Ureter (tissue), 1 donor: ENCODE measurements around the gene TNFRSF21. TPM values are rescaled to one million over a fixed set of nuclear protein-coding genes. Genes with fewer than 3 reads are reported as not detected.
"Not testable (repeated sequence)": the region's sequence is repeated elsewhere in the genome, so short reads cannot be mapped to it uniquely, and the experiment has no call there.

Experiments
- DNase-seq: peaks from one replicate; pipeline ENCODE4 v3.0.0-alpha.2; 2020; ENCODE audit warnings: low spot score
- total RNA-seq: library from RNA; stranded (reverse); gene quantifications from one replicate; pipeline ENCODE4 v1.2.4, GENCODE V29; 2023
- donor health status: DM: yes; HTN: yes; CAD: no.

Gene TNFRSF21
- total RNA-seq, 1 donor from 2014 or later, result 267 TPM

- no peak for DNase-seq
Measured at GRCh38 chr6:47288267-47289090, 21.2 kb downstream of the TNFRSF21 start.

GRCh38 chr6:47286301-47286700 lies 23.4 kb downstream of the TNFRSF21 start:
- DNase-seq, result no peak

GRCh38 chr6:47283993-47284392 lies 25.7 kb downstream of the TNFRSF21 start:
- no peak for DNase-seq

- no peak for DNase-seq
Measured at GRCh38 chr6:47278545-47278944, 31.2 kb downstream of the TNFRSF21 start.

GRCh38 chr6:47277702-47278101 lies 32.0 kb downstream of the TNFRSF21 start:
- DNase-seq, result no peak

GRCh38 chr6:47276377-47276776 lies 33.3 kb downstream of the TNFRSF21 start:
- DNase-seq, result no peak

GRCh38 chr6:47275640-47276039 lies 34.1 kb downstream of the TNFRSF21 start:
- DNase-seq, result no peak

- not testable (repeated sequence) for DNase-seq
Measured at GRCh38 chr6:47275132-47275531, 34.6 kb downstream of the TNFRSF21 start.

- no peak for DNase-seq
Measured at GRCh38 chr6:47268572-47269187, 41.0 kb downstream of the TNFRSF21 start.

- no peak for DNase-seq
Measured at GRCh38 chr6:47267301-47267700, 42.4 kb downstream of the TNFRSF21 start.

GRCh38 chr6:47265971-47266370 lies 43.7 kb downstream of the TNFRSF21 start:
- DNase-seq, result no peak

- DNase-seq, result no peak
Measured at GRCh38 chr6:47264775-47265184, 44.9 kb downstream of the TNFRSF21 start.

- DNase-seq, result no peak
Measured at GRCh38 chr6:47263268-47263667, 46.4 kb downstream of the TNFRSF21 start.

GRCh38 chr6:47262231-47262630 lies 47.5 kb downstream of the TNFRSF21 start:
- no peak for DNase-seq

GRCh38 chr6:47261191-47261590 lies 48.5 kb downstream of the TNFRSF21 start:
- DNase-seq, result no peak

- no peak for DNase-seq
Measured at GRCh38 chr6:47260021-47260420, 49.7 kb downstream of the TNFRSF21 start.

GRCh38 chr6:47258724-47259347 lies 50.9 kb downstream of the TNFRSF21 start:
- no peak for DNase-seq

- DNase-seq, result no peak
Measured at GRCh38 chr6:47256981-47257730, 52.5 kb downstream of the TNFRSF21 start.

GRCh38 chr6:47256361-47256760 lies 53.3 kb downstream of the TNFRSF21 start:
- DNase-seq, result no peak

GRCh38 chr6:47254906-47255305 lies 54.8 kb downstream of the TNFRSF21 start:
- no peak for DNase-seq

- DNase-seq, result no peak
Measured at GRCh38 chr6:47254051-47254450, 55.7 kb downstream of the TNFRSF21 start.

- no peak for DNase-seq
Measured at GRCh38 chr6:47253136-47253535, 56.6 kb downstream of the TNFRSF21 start.
